ENCODE data around the gene ZCCHC24. TPM values are rescaled to one million over a fixed set of nuclear protein-coding genes. Genes with fewer than 3 reads are reported as not detected.

ZCCHC24 gene
- total RNA-seq, 1 experiment from 2014 or later: 6.0 TPM

GRCh38 chr10:79405995-79406515 is 39.4 kb downstream of the ZCCHC24 start:
- no peak overlapping the region for H3K4me2 ChIP-seq
- no peak overlapping the region for H3K4me3 ChIP-seq
- intact Hi-C loops (cut with micrococcal nuclease; ENCODE audit: unreplicated experiment): no loop called here
- H3K27me3 ChIP-seq (ENCODE audit: insufficient read depth, low read depth): no peaks in the 10 kb centered on the region
- peaks cover 22% of the 10 kb centered on the region for H3K4me1 ChIP-seq (replicated peaks; ENCODE audit: insufficient read depth)
- no peaks in the 10 kb centered on the region for H3K79me2 ChIP-seq (ENCODE audit: low read depth)
- no peaks in the 10 kb centered on the region for H3K9me3 ChIP-seq (ENCODE audit: insufficient read depth, low read depth)
- H3K27ac ChIP-seq: no peak overlapping the region
- no peaks in the 10 kb centered on the region for H4K20me1 ChIP-seq (ENCODE audit: insufficient read depth)
- 0 out of 2 replicates have a peak, but pooled peaks cover 4% of the 10 kb centered on the region for H3F3A ChIP-seq (ENCODE audit: insufficient read depth, low read depth)
- ChIA-PET CTCF (interaction anchor here (0.6 kb wide), 1 partner anchor 83 kb away, joined by 3 read pairs; no protein-coding TSS in a partner anchor), POLR2A (ENCODE audit: unreplicated experiment) (no interaction called here)
- TF ChIP-seq EZH2 (IDR thresholded peaks at IDR 0.05; ENCODE audit: low read depth) (no peak), CTCF (conservative IDR thresholded peaks at IDR 0.05) (no peak)
- no peak for DNase-seq
- H3K9me2 ChIP-seq (ENCODE audit: insufficient read depth): no peaks in the 10 kb centered on the region
- no peaks in the 10 kb centered on the region for H3K36me3 ChIP-seq (ENCODE audit: low read depth)
- no TSS peak for BruUV-seq (replicated peaks)
- H2AFZ ChIP-seq: no peak overlapping the region

- no TSS peak for BruUV-seq (replicated peaks)
- no peaks in the 10 kb centered on the region for H3K79me2 ChIP-seq (ENCODE audit: low read depth)
- H3K27ac ChIP-seq: no peak overlapping the region
- no peak overlapping the region for H3K4me3 ChIP-seq
- no peaks in the 10 kb centered on the region for H3K9me2 ChIP-seq (ENCODE audit: insufficient read depth)
- H3K36me3 ChIP-seq (ENCODE audit: low read depth): no peaks in the 10 kb centered on the region
- DNase-seq: no peak
- H3F3A ChIP-seq (ENCODE audit: insufficient read depth, low read depth): 0 out of 2 replicates have a peak, but pooled peaks cover 4% of the 10 kb centered on the region
- H2AFZ ChIP-seq: no peak overlapping the region
- H3K9me3 ChIP-seq (ENCODE audit: insufficient read depth, low read depth): no peaks in the 10 kb centered on the region
- H4K20me1 ChIP-seq (ENCODE audit: insufficient read depth): no peaks in the 10 kb centered on the region
- H3K27me3 ChIP-seq (ENCODE audit: insufficient read depth, low read depth): no peaks in the 10 kb centered on the region
- intact Hi-C loops (cut with micrococcal nuclease; ENCODE audit: unreplicated experiment): no loop called here
- POLR2A ChIA-PET (ENCODE audit: unreplicated experiment): no interaction called here
- CTCF ChIA-PET: interaction anchor here (0.6 kb wide), 3 partner anchors 51 to 997 kb away, joined by 3 read pairs; no protein-coding TSS in a partner anchor
- no peak overlapping the region for H3K4me2 ChIP-seq
- TF ChIP-seq EZH2 (IDR thresholded peaks at IDR 0.05; ENCODE audit: low read depth) (no peak), CTCF (conservative IDR thresholded peaks at IDR 0.05) (no peak)
- peaks cover 22% of the 10 kb centered on the region for H3K4me1 ChIP-seq (replicated peaks; ENCODE audit: insufficient read depth)
Observed at GRCh38 chr10:79405221-79405994, 40.0 kb downstream of the ZCCHC24 start.

GRCh38 chr10:79404690-79405131 is 40.7 kb downstream of the ZCCHC24 start:
- Histone ChIP-seq H4K20me1 (ENCODE audit: insufficient read depth) (no peaks in the 10 kb centered on the region), H3K9me3 (ENCODE audit: insufficient read depth, low read depth) (no peaks in the 10 kb centered on the region), H3K4me2 (peak overlapping the region; percentile 22; the same call in 1 of the 2 replicates), H3K27me3 (ENCODE audit: insufficient read depth, low read depth) (no peaks in the 10 kb centered on the region), H3K27ac (no peak overlapping the region), H3K4me3 (no peak overlapping the region), H3K4me1 (replicated peaks; ENCODE audit: insufficient read depth) (peaks cover 22% of the 10 kb centered on the region), H3K79me2 (ENCODE audit: low read depth) (no peaks in the 10 kb centered on the region), H2AFZ (no peak overlapping the region), H3K9me2 (ENCODE audit: insufficient read depth) (no peaks in the 10 kb centered on the region), H3K36me3 (ENCODE audit: low read depth) (no peaks in the 10 kb centered on the region), H3F3A (ENCODE audit: insufficient read depth, low read depth) (0 out of 2 replicates have a peak, but pooled peaks cover 4% of the 10 kb centered on the region)
- DNase-seq: no peak
- POLR2A ChIA-PET (ENCODE audit: unreplicated experiment): no interaction called here
- no TSS peak for BruUV-seq (replicated peaks)
- intact Hi-C loops (cut with micrococcal nuclease; ENCODE audit: unreplicated experiment): loop anchor here (5.0 kb wide), 1 partner anchor 43 kb away; the partner anchor contains the start of gene ZCCHC24
- TF ChIP-seq EZH2 (IDR thresholded peaks at IDR 0.05; ENCODE audit: low read depth) (no peak), CTCF (conservative IDR thresholded peaks at IDR 0.05) (no peak)
- CTCF ChIA-PET: interaction anchor here (0.6 kb wide), 2 partner anchors 52 to 997 kb away, joined by 3 read pairs; no protein-coding TSS in a partner anchor

Measured in PC-9 (cell line).